NCI-H2171 treated with DMSO at 0.1 percent for 48 hours (cell line): ENCODE measurements around the gene DBF4.
"Not testable (repeated sequence)": the region's sequence is repeated elsewhere in the genome, so short reads cannot be mapped to it uniquely, and the experiment has no call there.

ENCODE experiments used
- DNase-seq: peaks from one replicate; lab custom pipeline; 2025; lab: John Stamatoyannopoulos, UW

DBF4 gene

DNA sequence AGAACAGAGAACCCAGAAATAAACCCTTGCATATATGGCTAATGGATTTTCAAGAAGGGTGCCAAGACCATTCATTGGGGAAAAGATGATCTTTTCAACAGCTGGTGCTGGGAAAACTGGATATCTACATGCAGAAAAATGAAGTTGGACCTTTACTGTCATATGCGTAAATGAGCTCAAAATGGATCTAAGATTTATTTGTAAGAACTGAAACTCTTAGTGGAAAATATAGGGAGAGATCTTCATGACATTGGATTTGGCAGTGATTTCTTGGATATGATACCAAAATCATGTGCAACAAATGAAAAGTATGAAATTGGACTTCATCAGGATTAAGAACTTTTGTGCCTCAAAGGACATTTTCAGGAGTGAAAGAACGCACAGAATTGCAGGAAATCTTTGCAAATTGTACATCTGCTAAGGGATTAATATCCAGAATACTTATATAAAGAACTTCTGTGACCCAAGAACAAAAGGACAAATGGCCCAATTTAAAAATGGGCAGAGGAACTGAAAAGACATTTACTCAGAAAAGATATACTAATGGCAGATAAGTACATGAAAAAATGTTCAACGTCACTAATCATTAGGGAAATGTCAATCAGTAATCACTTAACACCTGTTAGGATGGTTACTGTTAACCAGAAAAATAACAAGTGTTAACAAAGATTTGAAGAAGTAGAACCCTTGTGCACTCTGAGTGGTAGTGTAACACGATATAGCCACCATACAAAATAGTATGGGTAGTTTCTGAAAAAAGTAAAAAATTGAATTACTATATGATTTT is 6.1 kb downstream of the DBF4 start:
- no peak for DNase-seq

GRCh38 chr7:87885018-87885417 is 8.7 kb downstream of the DBF4 start:
- no peak for DNase-seq

DNA sequence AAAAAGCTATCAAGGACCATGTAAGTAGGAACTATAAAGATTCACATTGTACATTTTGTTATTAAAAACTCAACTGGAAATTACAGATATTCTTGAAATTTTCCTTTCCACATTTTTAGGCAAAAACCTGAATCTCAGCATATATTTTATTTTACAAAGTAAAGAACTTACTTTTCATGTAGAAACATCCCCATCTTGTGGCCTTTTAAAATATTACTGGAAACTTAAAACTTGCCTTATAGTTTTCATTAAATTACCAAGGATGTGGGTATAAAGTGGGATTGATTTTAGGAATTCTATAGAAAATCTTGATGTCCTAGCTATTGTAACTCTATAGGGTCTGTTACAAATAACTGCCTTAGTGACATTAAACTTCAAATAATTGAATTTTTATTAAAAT is 10.6 kb downstream of the DBF4 start:
- peak; percentile 32 for DNase-seq

DNA sequence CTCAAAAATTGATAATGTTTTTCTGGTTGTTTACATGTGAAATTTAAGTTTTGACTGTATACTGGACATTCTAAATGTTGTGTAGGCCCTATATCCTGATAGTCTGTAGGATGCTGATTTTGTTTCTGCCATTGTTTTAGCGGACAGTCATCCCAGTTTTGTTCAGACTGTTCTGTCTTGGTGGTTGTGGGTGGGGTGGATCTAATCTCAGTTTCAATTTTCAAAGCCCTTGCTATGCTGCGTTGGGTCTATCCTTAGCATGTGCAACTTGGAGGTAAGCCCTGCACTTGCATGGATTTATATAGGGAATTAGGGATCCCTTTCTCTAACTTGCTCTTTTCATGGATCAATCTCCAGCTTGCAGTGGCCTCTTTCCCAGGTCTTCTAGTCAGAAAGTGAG is 19.1 kb downstream of the DBF4 start:
- DNase-seq, result no peak

- no peak for DNase-seq
Observed at GRCh38 chr7:87899255-87899654, 23.0 kb downstream of the DBF4 start.

DNA sequence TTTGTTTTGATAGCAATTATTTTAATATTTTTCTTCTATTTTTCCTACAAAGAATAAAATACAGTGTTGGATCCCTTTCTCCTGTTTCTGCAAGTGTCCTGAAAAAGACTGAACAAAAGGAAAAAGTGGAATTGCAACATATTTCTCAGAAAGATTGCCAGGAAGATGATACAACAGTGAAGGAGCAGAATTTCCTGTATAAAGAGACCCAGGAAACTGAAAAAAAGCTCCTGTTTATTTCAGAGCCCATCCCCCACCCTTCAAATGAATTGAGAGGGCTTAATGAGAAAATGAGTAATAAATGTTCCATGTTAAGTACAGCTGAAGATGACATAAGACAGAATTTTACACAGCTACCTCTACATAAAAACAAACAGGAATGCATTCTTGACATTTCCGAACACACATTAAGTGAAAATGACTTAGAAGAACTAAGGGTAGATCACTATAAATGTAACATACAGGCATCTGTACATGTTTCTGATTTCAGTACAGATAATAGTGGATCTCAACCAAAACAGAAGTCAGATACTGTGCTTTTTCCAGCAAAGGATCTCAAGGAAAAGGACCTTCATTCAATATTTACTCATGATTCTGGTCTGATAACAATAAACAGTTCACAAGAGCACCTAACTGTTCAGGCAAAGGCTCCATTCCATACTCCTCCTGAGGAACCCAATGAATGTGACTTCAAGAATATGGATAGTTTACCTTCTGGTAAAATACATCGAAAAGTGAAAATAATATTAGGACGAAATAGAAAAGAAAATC is 31.0 kb downstream of the DBF4 start:
- not testable (repeated sequence) for DNase-seq

DNA sequence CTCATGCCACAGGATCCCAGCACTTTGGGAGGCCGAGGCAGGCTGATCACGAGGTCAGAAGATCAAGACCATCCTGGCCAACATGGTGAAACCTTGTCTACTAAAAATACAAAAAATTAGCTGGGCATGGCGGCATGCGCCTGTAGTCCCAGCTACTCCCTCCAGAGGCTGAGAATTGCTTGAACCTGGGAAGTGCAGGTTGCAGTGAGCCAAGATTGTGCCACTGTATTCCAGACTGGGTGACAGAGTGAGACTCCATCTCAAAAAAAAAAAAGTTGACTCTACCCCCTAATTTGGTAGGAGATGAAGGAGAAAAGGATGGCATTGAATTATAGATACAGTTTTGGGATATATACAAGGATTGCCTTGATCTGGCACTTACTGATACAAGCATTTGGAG is 32.5 kb downstream of the DBF4 start:
- DNase-seq, result not testable (repeated sequence)

GRCh38 chr7:87912121-87912520 is 35.8 kb downstream of the DBF4 start:
- no peak for DNase-seq

DNA sequence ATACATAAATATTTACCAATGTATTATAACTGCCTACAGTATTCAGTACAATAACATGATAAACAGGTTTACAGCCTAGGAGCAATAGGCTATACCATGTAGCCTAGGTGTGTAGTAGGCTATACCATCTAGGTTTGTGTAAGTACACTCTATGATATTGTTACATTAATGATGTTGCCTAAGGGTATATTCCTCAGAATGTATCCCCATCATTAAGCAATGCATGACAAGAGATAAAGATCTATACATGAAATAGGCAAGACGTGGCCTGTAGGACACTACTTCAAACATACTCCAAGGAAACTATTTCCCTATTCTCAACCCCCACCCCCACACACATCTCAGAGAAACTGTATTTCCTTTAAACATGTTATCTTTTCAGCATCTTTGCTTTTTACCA is 42.4 kb downstream of the DBF4 start:
- DNase-seq, result no peak

DNA sequence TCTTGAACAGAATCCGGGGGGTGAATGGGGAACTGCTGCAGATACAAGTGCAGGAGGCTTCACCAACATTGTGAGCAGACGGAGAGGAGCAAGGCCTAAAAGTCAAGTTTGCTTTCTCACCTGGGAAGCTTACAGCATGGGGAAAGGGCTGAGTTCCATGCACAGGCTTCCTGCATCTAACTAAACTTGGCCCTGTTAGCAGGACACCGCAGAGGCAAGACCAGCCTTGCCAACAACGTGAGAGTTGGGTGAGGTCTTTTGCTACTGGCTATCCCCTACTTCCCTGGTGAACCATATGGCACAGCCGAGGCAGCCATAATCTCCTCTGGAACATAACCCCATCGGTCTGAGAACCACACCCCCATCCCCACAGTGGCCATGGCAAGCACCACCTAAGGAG is 43.6 kb downstream of the DBF4 start:
- no peak for DNase-seq

DNA sequence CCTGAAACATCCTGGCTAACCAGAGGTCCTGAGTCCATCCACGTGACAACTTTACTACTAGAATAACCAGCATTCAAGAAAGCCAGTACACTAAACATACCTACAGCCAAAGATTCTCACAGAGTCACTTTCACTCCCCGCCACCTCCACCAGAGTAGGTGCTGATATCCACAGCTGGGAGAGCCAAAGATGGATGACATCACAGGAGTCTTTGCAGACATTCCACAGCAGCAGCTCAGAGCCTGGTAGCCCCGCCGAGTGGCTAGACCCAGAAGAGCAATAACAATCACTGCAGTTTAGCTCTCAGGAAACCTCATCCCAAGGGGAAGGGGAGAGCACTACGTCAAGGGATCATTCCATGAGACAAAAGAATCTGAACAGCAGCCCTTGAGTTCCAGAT is 44.3 kb downstream of the DBF4 start:
- no peak for DNase-seq

GRCh38 chr7:87922759-87923395 is 46.6 kb downstream of the DBF4 start:
- DNase-seq, result not testable (repeated sequence)

DNA sequence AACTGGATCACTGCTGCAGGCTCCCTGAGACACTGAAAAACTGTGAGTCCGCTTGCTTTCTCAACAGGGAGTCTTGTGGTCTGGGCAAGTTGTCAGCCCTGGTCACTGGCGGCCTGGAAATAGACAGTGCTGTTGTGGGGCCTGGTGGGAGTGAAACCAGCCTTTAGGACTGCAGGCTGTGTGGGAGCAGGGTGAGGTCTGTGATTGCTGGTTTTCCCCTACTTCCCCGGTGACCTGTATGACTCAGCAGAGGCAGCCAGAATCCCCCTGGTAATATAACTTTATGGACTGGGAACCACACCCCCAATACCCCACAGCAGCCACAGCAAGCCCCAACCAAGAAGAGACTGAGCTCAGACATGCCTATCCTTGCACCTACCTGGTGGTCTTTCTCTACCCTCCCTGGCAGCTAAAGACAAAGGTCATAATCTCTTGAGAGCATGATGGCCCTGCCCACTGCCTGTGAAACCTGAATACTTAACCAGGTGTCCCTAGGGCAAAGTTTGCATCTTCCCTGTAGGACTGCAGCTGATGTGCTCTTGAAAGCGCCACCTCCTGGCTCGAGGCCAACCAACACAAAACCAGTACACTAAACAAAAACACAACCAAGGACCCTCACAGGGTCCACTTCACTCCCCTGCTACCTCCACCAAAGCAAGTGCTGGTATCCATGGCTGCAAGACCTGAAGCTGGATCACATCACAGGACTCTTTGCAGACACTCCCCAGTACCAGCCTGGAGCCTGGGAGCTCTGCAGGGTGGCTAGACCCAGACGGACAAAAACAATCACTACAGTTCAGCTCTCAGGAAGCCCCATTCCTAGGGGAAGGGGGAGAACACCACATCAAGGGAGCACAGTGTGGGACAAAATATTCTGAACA is 50.5 kb downstream of the DBF4 start:
- DNase-seq, result peak; percentile 80

DNA sequence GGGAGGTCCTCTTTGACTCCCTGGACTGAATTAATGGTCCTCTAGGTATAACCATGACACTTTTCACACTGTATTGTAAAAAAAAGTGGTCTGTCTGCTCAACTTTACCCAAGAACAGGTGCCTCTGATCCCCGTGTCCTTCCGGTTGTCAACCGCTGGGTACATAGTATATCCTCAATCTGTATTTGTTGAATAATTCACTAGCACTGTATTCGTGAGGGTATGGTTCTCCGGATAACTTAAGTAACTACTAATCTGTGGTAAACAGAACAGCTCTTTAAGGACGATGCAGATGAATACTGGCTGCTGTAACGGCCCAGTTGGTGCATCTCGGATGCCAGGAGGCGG is 57.3 kb downstream of the DBF4 start:
- no peak for DNase-seq

DNA sequence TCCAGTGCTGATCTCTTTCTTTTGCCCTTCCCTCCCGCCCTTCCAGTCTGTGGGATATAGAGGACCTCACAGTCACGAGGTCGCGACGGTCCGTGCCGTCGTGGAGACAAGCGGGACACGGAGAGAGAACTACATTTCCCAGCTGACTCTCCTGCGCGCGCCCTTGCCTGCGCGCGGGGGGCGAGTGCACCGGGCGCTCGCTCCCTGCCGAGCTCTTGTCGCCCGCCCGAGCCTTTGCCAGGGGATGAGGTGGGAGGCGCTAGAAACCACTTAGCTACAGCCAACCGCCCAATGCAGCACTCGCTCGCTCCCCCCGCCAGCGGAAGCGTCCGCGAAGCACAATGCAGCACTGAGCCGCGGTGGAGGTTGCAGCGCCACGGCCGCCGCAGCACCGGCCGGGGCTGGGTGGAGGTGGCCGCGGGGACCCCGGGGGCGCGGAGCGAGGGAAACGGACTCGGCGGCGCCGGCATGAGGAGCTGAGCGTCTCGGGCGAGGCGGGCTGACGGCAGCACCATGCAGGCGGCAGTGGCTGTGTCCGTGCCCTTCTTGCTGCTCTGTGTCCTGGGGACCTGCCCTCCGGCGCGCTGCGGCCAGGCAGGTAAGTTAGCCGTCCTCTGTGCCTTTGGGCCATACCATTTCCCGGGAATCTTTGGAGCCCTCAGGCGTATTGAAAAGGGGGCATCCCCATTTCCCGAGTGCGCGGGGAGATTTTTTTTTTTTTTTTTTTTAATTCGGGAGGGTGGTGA is 57.8 kb downstream of the DBF4 start, which contains the start of gene ADAM22:
TSS of gene ADAM22 (plus strand) at position 299 of the 746 bp plus-strand sequence. CDS start at position 514, 215 bp downstream.
- DNase-seq, result peak; percentile 95

- DNase-seq, result peak; percentile 67
Observed at GRCh38 chr7:87934699-87935383, 58.5 kb downstream of the DBF4 start.

DNA sequence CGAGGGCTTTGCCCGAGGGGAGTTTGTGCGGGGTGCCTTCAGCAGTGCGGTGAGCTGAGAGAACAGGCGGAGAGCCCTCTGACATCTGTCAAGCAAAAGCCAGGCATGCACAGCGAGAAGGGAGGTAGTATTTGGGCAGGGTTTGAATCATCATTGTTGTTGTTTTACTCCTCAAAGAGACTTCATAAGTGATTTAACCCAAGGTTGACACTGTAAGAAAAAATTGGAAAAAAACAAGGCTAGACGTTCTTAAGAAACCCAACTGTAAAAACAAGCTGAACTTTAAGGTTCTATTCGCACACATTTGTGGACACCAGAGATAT is 59.1 kb downstream of the DBF4 start:
- peak; percentile 41 for DNase-seq

GRCh38 chr7:87941138-87941537 is 64.8 kb downstream of the DBF4 start:
- DNase-seq, result no peak

GRCh38 chr7:87944547-87944946 is 68.3 kb downstream of the DBF4 start:
- DNase-seq, result no peak

GRCh38 chr7:87945926-87946325 is 69.6 kb downstream of the DBF4 start:
- not testable (repeated sequence) for DNase-seq

DNA sequence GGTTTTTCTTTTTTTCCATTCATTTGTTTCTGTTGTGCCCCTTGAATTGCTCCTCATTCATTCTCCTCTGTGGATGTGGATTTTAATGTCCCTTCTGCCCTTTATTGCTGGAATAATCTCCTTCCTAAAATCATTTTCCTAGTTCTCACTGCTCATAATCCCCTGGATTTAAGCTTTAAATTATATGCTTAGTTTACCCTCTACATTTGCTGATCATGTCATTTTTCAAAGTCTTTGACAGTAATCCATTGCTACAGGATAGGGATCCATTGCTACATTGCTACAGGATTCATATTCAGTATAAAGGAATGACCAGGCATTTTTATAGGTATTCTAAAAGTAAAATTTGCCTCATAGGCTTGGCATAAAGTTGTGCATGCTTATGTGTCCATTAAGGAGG is 72.1 kb downstream of the DBF4 start:
- no peak for DNase-seq
